HL-60 (cell line): ENCODE measurements around the gene GAS2.

Experiments
- DNase-seq, 2 experiments: peaks; one replicate each; pipeline ENCODE4 v3.0.0-alpha.2; 2010 to 2020; ENCODE audit warnings: low read depth in 1 of 2, low spot score in 1 of 2
- H3K27ac ChIP-seq: fragments of 250-450 bp; sonication (Bioruptor Pico); replicated peaks from 2 replicates; pipeline ENCODE4 v1.5.1; 2020; ENCODE audit warnings: mild to moderate bottlenecking, moderate library complexity
- H3K27me3 ChIP-seq: fragments of 250-450 bp; sonication (Bioruptor Pico); 2 replicates; pipeline ENCODE4 v1.5.1; 2021; ENCODE audit warnings: mild to moderate bottlenecking, moderate library complexity; ENCODE audit not compliant: insufficient read depth, poor library complexity, severe bottlenecking
- H3K4me3 ChIP-seq: replicated peaks from 2 replicates; pipeline ENCODE4 v1.5.1; 2011; ENCODE audit warnings: mild to moderate bottlenecking, control low read depth, low read length; ENCODE audit not compliant: insufficient read depth
- GABPA ChIP-seq: IDR thresholded peaks from 2 replicates; pipeline ENCODE4 v1.6.1; 2012; ENCODE audit warnings: low read depth
- POLR2AphosphoS5 ChIP-seq: IDR thresholded peaks from 2 replicates; pipeline ENCODE4 v1.6.1; 2012; ENCODE audit warnings: low read depth
- SPI1 ChIP-seq: IDR thresholded peaks from 2 replicates; pipeline ENCODE4 v1.6.1; 2012; ENCODE audit warnings: low read depth, mild to moderate bottlenecking, borderline replicate concordance
- TF ChIP-seq, protein P1 (sequence below): IDR thresholded peaks from one replicate; pipeline ENCODE4 v1.5.1; 2011; ENCODE audit warnings: low read length, control low read depth, inconsistent platforms; ENCODE audit not compliant: insufficient read depth
- TF ChIP-seq, protein P2 (sequence below): IDR thresholded peaks from 2 replicates; pipeline ENCODE4 v1.6.1; 2012; ENCODE audit warnings: low read depth; ENCODE audit not compliant: insufficient replicate concordance

GAS2 gene

DNA sequence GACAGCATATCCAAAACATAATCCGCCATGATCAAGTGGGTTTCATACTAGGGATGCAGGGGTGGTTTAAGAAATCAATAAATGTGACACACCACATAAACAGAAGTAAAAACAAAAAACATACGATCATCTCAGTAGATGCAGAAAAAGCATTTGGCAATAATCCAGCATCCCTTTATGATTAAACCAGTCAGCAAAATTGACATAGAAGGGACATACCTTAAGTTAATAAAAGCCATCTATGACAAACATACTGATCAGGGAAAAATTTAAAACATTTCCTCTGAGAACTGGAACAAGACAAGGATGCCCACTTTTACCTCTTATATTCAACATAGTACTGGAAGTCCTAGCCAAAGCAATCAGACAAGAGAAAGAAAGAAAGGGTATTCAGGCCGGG is 49.6 kb downstream of the GAS2 start:
- TF ChIP-seq, protein P1, sequence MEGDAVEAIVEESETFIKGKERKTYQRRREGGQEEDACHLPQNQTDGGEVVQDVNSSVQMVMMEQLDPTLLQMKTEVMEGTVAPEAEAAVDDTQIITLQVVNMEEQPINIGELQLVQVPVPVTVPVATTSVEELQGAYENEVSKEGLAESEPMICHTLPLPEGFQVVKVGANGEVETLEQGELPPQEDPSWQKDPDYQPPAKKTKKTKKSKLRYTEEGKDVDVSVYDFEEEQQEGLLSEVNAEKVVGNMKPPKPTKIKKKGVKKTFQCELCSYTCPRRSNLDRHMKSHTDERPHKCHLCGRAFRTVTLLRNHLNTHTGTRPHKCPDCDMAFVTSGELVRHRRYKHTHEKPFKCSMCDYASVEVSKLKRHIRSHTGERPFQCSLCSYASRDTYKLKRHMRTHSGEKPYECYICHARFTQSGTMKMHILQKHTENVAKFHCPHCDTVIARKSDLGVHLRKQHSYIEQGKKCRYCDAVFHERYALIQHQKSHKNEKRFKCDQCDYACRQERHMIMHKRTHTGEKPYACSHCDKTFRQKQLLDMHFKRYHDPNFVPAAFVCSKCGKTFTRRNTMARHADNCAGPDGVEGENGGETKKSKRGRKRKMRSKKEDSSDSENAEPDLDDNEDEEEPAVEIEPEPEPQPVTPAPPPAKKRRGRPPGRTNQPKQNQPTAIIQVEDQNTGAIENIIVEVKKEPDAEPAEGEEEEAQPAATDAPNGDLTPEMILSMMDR: no peak
- no peak for TF ChIP-seq SPI1
- no peak for TF ChIP-seq POLR2AphosphoS5
- TF ChIP-seq GABPA: no peak
- TF ChIP-seq, protein P2, sequence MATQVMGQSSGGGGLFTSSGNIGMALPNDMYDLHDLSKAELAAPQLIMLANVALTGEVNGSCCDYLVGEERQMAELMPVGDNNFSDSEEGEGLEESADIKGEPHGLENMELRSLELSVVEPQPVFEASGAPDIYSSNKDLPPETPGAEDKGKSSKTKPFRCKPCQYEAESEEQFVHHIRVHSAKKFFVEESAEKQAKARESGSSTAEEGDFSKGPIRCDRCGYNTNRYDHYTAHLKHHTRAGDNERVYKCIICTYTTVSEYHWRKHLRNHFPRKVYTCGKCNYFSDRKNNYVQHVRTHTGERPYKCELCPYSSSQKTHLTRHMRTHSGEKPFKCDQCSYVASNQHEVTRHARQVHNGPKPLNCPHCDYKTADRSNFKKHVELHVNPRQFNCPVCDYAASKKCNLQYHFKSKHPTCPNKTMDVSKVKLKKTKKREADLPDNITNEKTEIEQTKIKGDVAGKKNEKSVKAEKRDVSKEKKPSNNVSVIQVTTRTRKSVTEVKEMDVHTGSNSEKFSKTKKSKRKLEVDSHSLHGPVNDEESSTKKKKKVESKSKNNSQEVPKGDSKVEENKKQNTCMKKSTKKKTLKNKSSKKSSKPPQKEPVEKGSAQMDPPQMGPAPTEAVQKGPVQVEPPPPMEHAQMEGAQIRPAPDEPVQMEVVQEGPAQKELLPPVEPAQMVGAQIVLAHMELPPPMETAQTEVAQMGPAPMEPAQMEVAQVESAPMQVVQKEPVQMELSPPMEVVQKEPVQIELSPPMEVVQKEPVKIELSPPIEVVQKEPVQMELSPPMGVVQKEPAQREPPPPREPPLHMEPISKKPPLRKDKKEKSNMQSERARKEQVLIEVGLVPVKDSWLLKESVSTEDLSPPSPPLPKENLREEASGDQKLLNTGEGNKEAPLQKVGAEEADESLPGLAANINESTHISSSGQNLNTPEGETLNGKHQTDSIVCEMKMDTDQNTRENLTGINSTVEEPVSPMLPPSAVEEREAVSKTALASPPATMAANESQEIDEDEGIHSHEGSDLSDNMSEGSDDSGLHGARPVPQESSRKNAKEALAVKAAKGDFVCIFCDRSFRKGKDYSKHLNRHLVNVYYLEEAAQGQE: no peak
- no peaks in the 10 kb centered on the region for H3K27me3 ChIP-seq

DNA sequence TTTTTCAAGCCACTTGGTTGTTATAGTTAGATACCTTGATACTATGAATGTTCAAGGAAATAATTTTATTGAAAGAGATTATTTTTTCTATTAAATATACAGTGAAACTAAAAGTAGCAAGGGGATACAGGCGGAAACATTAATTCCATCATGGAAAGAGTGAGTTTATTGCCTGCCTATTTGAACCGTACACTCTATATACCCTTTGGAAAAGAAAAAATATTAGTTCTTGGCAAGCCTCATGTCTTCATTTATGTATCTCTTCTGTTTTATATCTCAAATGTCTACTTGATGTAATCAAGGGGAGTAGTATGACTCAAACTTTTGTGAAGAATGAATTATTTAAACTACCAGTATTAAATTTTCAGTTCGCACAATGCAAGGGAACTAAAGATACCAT is 54.0 kb downstream of the GAS2 start:
- DNase-seq: no peak
- no peak overlapping the region for H3K4me3 ChIP-seq
- H3K27ac ChIP-seq: no peak overlapping the region
- no peak for TF ChIP-seq SPI1
- no peaks in the 10 kb centered on the region for H3K27me3 ChIP-seq

More for the DNA sequence above, 49.6 kb downstream of the GAS2 start:
- Histone ChIP-seq H3K27ac (no peak overlapping the region), H3K4me3 (no peak overlapping the region)
- no peak for DNase-seq

DNA sequence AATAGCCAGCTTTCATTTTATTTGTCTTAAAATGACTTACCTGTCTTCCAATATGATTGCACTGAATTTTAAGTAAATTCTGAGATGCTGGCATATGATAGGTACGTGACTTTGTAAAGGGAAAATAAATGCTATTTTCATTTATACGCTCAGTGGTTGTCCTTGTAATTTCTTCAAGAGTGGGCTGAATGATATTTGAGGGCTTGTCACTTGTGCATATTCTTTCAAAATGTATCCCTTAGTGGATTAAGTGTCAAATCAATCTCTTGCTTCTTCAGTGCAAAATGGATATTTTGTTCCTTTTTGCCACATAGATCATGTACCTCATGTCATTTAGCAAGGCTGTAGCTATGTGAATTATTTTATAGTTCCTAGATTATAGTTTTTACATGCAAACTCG is 56.9 kb downstream of the GAS2 start:
- no peak for DNase-seq
- no peak overlapping the region for H3K27ac ChIP-seq
- no peak overlapping the region for H3K4me3 ChIP-seq
- TF ChIP-seq, protein P1: no peak
- TF ChIP-seq POLR2AphosphoS5 (no peak), SPI1 (no peak), GABPA (no peak)
- TF ChIP-seq, protein P2: no peak
- H3K27me3 ChIP-seq: no peaks in the 10 kb centered on the region

DNA sequence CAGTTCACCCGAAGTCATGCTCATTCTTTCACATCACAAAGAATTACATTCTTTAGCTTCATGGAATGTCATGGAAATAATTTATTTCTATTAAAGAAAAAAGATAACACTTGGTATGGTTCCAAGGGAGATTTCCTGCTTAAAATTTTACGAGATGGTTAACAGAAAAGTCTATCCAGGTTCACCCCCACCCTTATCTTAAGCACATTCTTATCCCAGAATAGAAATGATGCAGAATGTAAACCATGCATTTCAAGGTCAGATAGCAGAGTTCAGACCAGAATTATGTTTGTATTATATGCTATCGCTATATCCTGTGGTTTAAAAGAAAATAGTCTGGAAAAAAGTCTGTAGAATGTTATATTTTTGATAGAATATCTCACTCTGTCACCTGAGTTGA is 58.7 kb downstream of the GAS2 start:
- Histone ChIP-seq H3K27ac (no peak overlapping the region), H3K4me3 (no peak overlapping the region), H3K27me3 (no peaks in the 10 kb centered on the region)
- DNase-seq: no peak
- TF ChIP-seq POLR2AphosphoS5 (no peak), SPI1 (no peak), GABPA (no peak)
- TF ChIP-seq, protein P2: no peak
- TF ChIP-seq, protein P1: no peak
